ENCODE measurements around the gene PTRH1.
A peak's percentile ranks its signal among the peaks of the same experiment; 100 is the strongest.

PTRH1 gene

GRCh38 chr9:127714951-127715469 is 453 bp downstream of the PTRH1 start:
- Histone ChIP-seq H3K4me1 (ENCODE audit: control insufficient read depth in 1 of 2, insufficient read depth in 1 of 2, low read depth in 1 of 2, low read length in 1 of 2) (peaks cover 11 to 17% of the 10 kb centered on the region in 2 experiments), H3K36me3 (no peaks in the 10 kb centered on the region)

DNA sequence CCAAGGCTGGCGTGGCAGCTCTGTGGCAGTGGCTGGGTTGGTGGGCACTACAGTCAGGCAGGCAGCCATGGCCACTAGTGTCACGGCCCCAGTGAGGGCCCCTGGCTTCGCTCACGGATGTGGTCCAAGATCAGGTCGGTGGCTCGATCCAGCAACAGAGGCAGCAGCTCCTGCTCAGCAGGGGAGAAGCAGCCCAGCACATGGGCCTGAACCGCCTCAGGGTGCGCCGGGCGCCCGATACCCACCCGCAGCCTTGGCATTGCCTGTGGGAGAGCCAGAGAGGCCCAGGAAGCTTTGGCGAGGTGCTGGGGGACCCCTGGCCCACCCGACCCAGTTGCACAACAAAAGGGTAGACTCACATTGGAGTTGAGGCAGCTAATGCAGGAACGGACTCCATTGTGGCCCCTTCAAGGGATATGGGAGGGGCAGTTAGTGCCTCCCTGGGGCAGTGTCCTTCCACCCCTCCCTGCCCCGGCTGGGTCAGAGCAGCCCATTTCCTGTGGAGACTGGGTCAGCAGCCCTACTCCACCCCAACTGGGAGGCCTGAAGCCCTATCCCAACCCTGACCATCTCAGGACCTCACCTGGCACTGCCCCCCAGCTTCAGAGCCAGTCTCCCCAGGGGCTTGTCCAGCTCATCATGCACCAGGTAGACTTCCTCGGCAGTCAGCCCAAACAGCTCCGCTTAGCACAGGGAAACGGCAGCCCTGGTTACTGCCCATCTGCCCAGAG is 1.3 kb downstream of the PTRH1 start:
- H3K9me3 ChIP-seq: no peaks in the 10 kb centered on the region
- peaks cover 22% of the 10 kb centered on the region for H3K27me3 ChIP-seq
- H3K27ac ChIP-seq: no peak overlapping the region
- peak overlapping the region in 1 of 2 experiments; percentile 92 for H3K4me3 ChIP-seq (ENCODE audit: low read depth in 1 of 2, low read length in 1 of 2)
- peaks cover 11 to 17% of the 10 kb centered on the region in 2 experiments for H3K4me1 ChIP-seq (ENCODE audit: control insufficient read depth in 1 of 2, insufficient read depth in 1 of 2, low read depth in 1 of 2, low read length in 1 of 2)
- H3K36me3 ChIP-seq: no peaks in the 10 kb centered on the region
- TF ChIP-seq CTCF (IDR thresholded peaks at IDR 0.05): no peak

More at GRCh38 chr9:127714951-127715469, 453 bp downstream of the PTRH1 start:
- Histone ChIP-seq H3K27me3 (peaks cover 22% of the 10 kb centered on the region), H3K9me3 (no peaks in the 10 kb centered on the region), H3K4me3 (ENCODE audit: low read depth in 1 of 2, low read length in 1 of 2) (peak overlapping the region; percentile 68 to 92), H3K27ac (peak overlapping the region; percentile 80)
- TF ChIP-seq CTCF (IDR thresholded peaks at IDR 0.05): no peak

DNA sequence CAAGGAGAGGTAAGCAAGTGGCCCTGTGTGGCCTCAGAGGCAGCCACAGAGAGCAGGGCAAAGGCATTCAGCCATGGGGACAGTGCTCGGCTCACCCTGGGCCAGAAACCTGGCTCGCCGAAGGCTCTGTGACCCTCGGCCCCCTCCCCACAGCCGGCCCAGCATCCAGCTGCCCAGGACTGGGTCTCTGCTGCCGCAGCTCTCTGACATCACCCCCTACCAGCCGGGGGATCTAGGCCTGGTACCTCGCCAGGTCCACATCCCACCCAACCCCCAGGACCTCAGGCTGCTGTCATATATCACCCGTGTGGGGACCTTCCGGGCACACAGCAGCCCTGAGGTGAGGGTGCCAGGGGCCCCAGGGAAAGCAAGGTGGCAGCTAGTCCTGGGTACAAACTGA is 2.6 kb downstream of the PTRH1 start:
- H3K4me3 ChIP-seq (ENCODE audit: low read depth in 1 of 2, low read length in 1 of 2): no peak overlapping the region
- no peak overlapping the region for H3K27ac ChIP-seq
- no peaks in the 10 kb centered on the region for H3K36me3 ChIP-seq
- H3K4me1 ChIP-seq (ENCODE audit: control insufficient read depth in 1 of 2, insufficient read depth in 1 of 2, low read depth in 1 of 2, low read length in 1 of 2): peaks cover 11 to 17% of the 10 kb centered on the region in 2 experiments
- no peaks in the 10 kb centered on the region for H3K9me3 ChIP-seq
- TF ChIP-seq CTCF (IDR thresholded peaks at IDR 0.05): no peak
- H3K27me3 ChIP-seq: peaks cover 22% of the 10 kb centered on the region

GRCh38 chr9:127712371-127712770 is 3.1 kb downstream of the PTRH1 start:
- Histone ChIP-seq H3K9me3 (no peaks in the 10 kb centered on the region), H3K27ac (no peak overlapping the region), H3K4me3 (ENCODE audit: low read depth in 1 of 2, low read length in 1 of 2) (no peak overlapping the region), H3K36me3 (no peaks in the 10 kb centered on the region), H3K27me3 (peaks cover 22% of the 10 kb centered on the region), H3K4me1 (ENCODE audit: control insufficient read depth in 1 of 2, insufficient read depth in 1 of 2, low read depth in 1 of 2, low read length in 1 of 2) (peaks cover 11 to 17% of the 10 kb centered on the region in 2 experiments)
- no peak for TF ChIP-seq CTCF (IDR thresholded peaks at IDR 0.05)

- Histone ChIP-seq H3K9me3 (no peaks in the 10 kb centered on the region), H3K4me3 (ENCODE audit: low read depth in 1 of 2, low read length in 1 of 2) (no peak overlapping the region), H3K27ac (no peak overlapping the region), H3K27me3 (peaks cover 22% of the 10 kb centered on the region), H3K4me1 (ENCODE audit: control insufficient read depth in 1 of 2, insufficient read depth in 1 of 2, low read depth in 1 of 2, low read length in 1 of 2) (peaks cover 11 to 17% of the 10 kb centered on the region in 2 experiments), H3K36me3 (no peaks in the 10 kb centered on the region)
- TF ChIP-seq CTCF (IDR thresholded peaks at IDR 0.05): no peak
Measured at GRCh38 chr9:127711831-127712274, 3.6 kb downstream of the PTRH1 start.

All from neutrophil (primary cell).